Progenitor cell of endocrine pancreas (in vitro differentiated cells): ENCODE data around the gene LENG9. TPM values are rescaled to one million over a fixed set of nuclear protein-coding genes. Genes with fewer than 3 reads are reported as not detected.

Experiments
- DNase-seq: peaks from one replicate; pipeline ENCODE4 v3.0.0; 2021; ENCODE audit warnings: low spot score; ENCODE audit not compliant: unreplicated experiment
- H3K27ac Mint-ChIP-seq: 2 replicates; pipeline ENCODE4 v1.8.0; 2021; ENCODE audit warnings: mild to moderate bottlenecking, moderate library complexity, mixed read lengths
- H3K27me3 Mint-ChIP-seq: 2 replicates; pipeline ENCODE4 v1.8.0; 2021; ENCODE audit warnings: mixed read lengths
- H3K36me3 Mint-ChIP-seq: 2 replicates; pipeline ENCODE4 v1.8.0; 2022; ENCODE audit warnings: mixed read lengths; ENCODE audit not compliant: insufficient read depth
- H3K4me1 Mint-ChIP-seq: 2 replicates; pipeline ENCODE4 v1.8.0; 2021; ENCODE audit warnings: low read depth, mixed read lengths
- H3K4me3 Mint-ChIP-seq: 2 replicates; pipeline ENCODE4 v1.8.0; 2021; ENCODE audit warnings: low read depth, mild to moderate bottlenecking, moderate library complexity, mixed read lengths
- H3K9me3 Mint-ChIP-seq: 2 replicates; pipeline ENCODE4 v1.8.0; 2021; ENCODE audit warnings: low read depth, mixed read lengths
- CTCF ChIP-seq: fragments of 200-600 bp; sonication (generic); IDR thresholded peaks from one replicate; pipeline ENCODE4 v1.5.0; 2021; ENCODE audit warnings: antibody characterized with exemption, mild to moderate bottlenecking; ENCODE audit not compliant: unreplicated experiment
- total RNA-seq: library from RNA; stranded (reverse); gene quantifications from 2 replicates; pipeline ENCODE4 v1.2.1, GENCODE V29; 2021

Gene LENG9
- total RNA-seq, 1 donor from 2014 or later: 0.72 TPM

- Mint-ChIP-seq H3K9me3 (peaks cover 7% of the 10 kb centered on the region), H3K4me3 (no peak overlapping the region), H3K36me3 (peaks cover 4% of the 10 kb centered on the region), H3K27me3 (peaks cover 68% of the 10 kb centered on the region), H3K4me1 (peaks cover 15% of the 10 kb centered on the region), H3K27ac (no peak overlapping the region)
- DNase-seq: no peak
- no peak for TF ChIP-seq CTCF
Measured at GRCh38 chr19:54414156-54414555, 49.4 kb downstream of the LENG9 start.

GRCh38 chr19:54412877-54413276 is 50.7 kb downstream of the LENG9 start:
- peaks cover 68% of the 10 kb centered on the region for H3K27me3 Mint-ChIP-seq
- no peak overlapping the region for H3K4me3 Mint-ChIP-seq
- peaks cover 7% of the 10 kb centered on the region for H3K9me3 Mint-ChIP-seq
- H3K4me1 Mint-ChIP-seq: peaks cover 10% of the 10 kb centered on the region
- no peak for TF ChIP-seq CTCF
- H3K27ac Mint-ChIP-seq: no peak overlapping the region
- no peak for DNase-seq
- peaks cover 4% of the 10 kb centered on the region for H3K36me3 Mint-ChIP-seq

Other genes starting within 250 kb of the LENG9 start
- 0.50 TPM in 1 of 2 replicates, not detected in the other for gene LILRB3, start 240.8 kb downstream of the LENG9 start, total RNA-seq
- gene LILRA6, start 221.0 kb downstream of the LENG9 start, total RNA-seq: not detected in 2 replicates
- gene LILRB5, start 206.5 kb downstream of the LENG9 start, total RNA-seq: not detected in 2 replicates
- gene LILRB2, start 182.7 kb downstream of the LENG9 start, total RNA-seq: not detected in 2 replicates
- gene LILRA5, start 150.6 kb downstream of the LENG9 start, total RNA-seq: not detected in 2 replicates
- gene LILRA4, start 124.6 kb downstream of the LENG9 start, total RNA-seq: not detected in 2 replicates
- not detected in 2 replicates for gene LAIR1, start 98.8 kb downstream of the LENG9 start, total RNA-seq
- gene TTYH1, start 48.3 kb downstream of the LENG9 start, total RNA-seq: 133 and 144 TPM in 2 replicates
- 188 and 210 TPM in 2 replicates for gene LENG8, start 14.6 kb downstream of the LENG9 start, total RNA-seq
- gene CDC42EP5, start 9.5 kb upstream of the LENG9 start, total RNA-seq: 1.6 and 2.1 TPM in 2 replicates
- gene LAIR2, start 39.1 kb upstream of the LENG9 start, total RNA-seq: not detected in 2 replicates
- gene LILRA2, start 110.0 kb upstream of the LENG9 start, total RNA-seq: not detected in 2 replicates
- gene LILRA1, start 129.9 kb upstream of the LENG9 start, total RNA-seq: not detected in 2 replicates
- gene LILRB1, start 166.7 kb upstream of the LENG9 start, total RNA-seq: not detected in 2 replicates
- gene LILRB4, start 199.2 kb upstream of the LENG9 start, total RNA-seq: not detected in 2 replicates